Endothelial cell of umbilical vein (primary cell): ENCODE results near the gene PRICKLE4. TPM values are rescaled to one million over a fixed set of nuclear protein-coding genes. Genes with fewer than 3 reads are reported as not detected.

ENCODE experiments used
- BruUV-seq: library from RNA; stranded (reverse); fragments of 400-500 nt; replicated peaks from 2 replicates; lab custom pipeline; 2021; lab: Mats Ljungman, UMichigan
- CTCF ChIA-PET: fragments of 300-600, 350-600 bp; sonication (Branson Sonifier 250); formaldehyde crosslinking; loops from one replicate; lab custom pipeline; 2021; ENCODE audit warnings: antibody characterized with exemption, inconsistent platforms; lab: Charles Lee
- POLR2A ChIA-PET: fragments of 300-600, 350-600 bp; sonication (Branson Sonifier 250); formaldehyde crosslinking; loops from one replicate; lab custom pipeline; 2021; ENCODE audit warnings: antibody characterized with exemption, inconsistent platforms; lab: Charles Lee
- DNase-seq: peaks from one replicate; pipeline ENCODE4 v3.0.0-alpha.2; 2011; ENCODE audit warnings: low read depth, low spot score
- FAIRE-seq: peaks from 2 replicates; lab custom pipeline; 2011; peaks lifted over from hg19 to GRCh38; lab: Jason Lieb, UNC
- H2AFZ ChIP-seq: 2 replicates; pipeline ENCODE4 v1.6.0; 2012; ENCODE audit warnings: low read depth, low read length, control low read depth, inconsistent platforms
- H3K27ac ChIP-seq: 2 replicates; pipeline ENCODE4 v1.5.1; 2011; ENCODE audit warnings: low read depth, mild to moderate bottlenecking, control low read depth, low read length, moderate library complexity; ENCODE audit not compliant: insufficient read depth
- H3K27me3 ChIP-seq, 2 experiments: 2 replicates each; pipeline versions ENCODE4 v1.6.0 to v1.6.1; 2011; ENCODE audit warnings: low read length in 2 of 2, mixed read lengths in 1 of 2; ENCODE audit not compliant: control insufficient read depth in 2 of 2, insufficient read depth in 2 of 2
- H3K36me3 ChIP-seq, 2 experiments: 2 replicates in 1 of 2; 3 replicates in 1 of 2; pipeline ENCODE4 v1.5.1; 2011; ENCODE audit warnings: low read length in 2 of 2, mild to moderate bottlenecking in 1 of 2, moderate library complexity in 1 of 2; ENCODE audit not compliant: control insufficient read depth in 2 of 2, insufficient read depth in 2 of 2; ENCODE audit errors: extremely low read depth in 1 of 2
- H3K4me1 ChIP-seq: 3 replicates; pipeline ENCODE4 v1.5.1; 2011; ENCODE audit warnings: mild to moderate bottlenecking, low read length; ENCODE audit not compliant: control insufficient read depth, insufficient read depth; ENCODE audit errors: extremely low read depth
- H3K4me2 ChIP-seq: 2 replicates; pipeline ENCODE4 v1.6.1; 2011; ENCODE audit warnings: low read length, control low read depth, mixed read lengths; ENCODE audit not compliant: insufficient read depth
- H3K4me3 ChIP-seq, 3 experiments: fragments of 200-600 bp in 1 of 3; sonication (generic), shearing (Covaris generic) in 1 of 3; replicated peaks in 1 of 3; 2 replicates each; pipeline ENCODE4 v1.5.1; 2011 to 2016; ENCODE audit warnings: control low read depth in 3 of 3, low read length in 3 of 3, mild to moderate bottlenecking in 2 of 3, inconsistent platforms in 1 of 3, low read depth in 1 of 3, moderate library complexity in 1 of 3; ENCODE audit not compliant: insufficient read depth in 1 of 3
- H3K79me2 ChIP-seq: 2 replicates; pipeline ENCODE4 v1.6.0; 2012; ENCODE audit warnings: low read length, inconsistent platforms; ENCODE audit not compliant: control insufficient read depth, insufficient read depth
- H3K9ac ChIP-seq: replicated peaks from 2 replicates; pipeline ENCODE3; 2011; ENCODE audit warnings: low read length, control low read depth; ENCODE audit not compliant: insufficient read depth; ENCODE audit errors: extremely low read depth
- H3K9me1 ChIP-seq: replicated peaks from 3 replicates; pipeline ENCODE4 v1.6.0; 2011; ENCODE audit warnings: mild to moderate bottlenecking, low read length; ENCODE audit not compliant: control insufficient read depth, insufficient read depth; ENCODE audit errors: extremely low read depth
- H3K9me3 ChIP-seq: replicated peaks from 2 replicates; pipeline ENCODE4 v1.5.1; 2012; ENCODE audit warnings: low read length, inconsistent platforms; ENCODE audit not compliant: control insufficient read depth, insufficient read depth
- H4K20me1 ChIP-seq: replicated peaks from 2 replicates; pipeline ENCODE3; 2011; ENCODE audit warnings: mild to moderate bottlenecking, low read length; ENCODE audit not compliant: control insufficient read depth, insufficient read depth; ENCODE audit errors: extremely low read depth
- GATA2 ChIP-seq: IDR thresholded peaks from 2 replicates; pipeline ENCODE4 v1.7.0; 2011; ENCODE audit warnings: low read depth, mild to moderate bottlenecking, moderate library complexity, mixed read lengths, low read length; ENCODE audit not compliant: insufficient read length, insufficient read depth
- MAX ChIP-seq: IDR thresholded peaks from 2 replicates; pipeline ENCODE4 v1.6.1; 2011; ENCODE audit not compliant: insufficient read depth, insufficient read length
- MYC ChIP-seq: IDR thresholded peaks from one replicate; pipeline ENCODE4 v1.6.1; 2011; ENCODE audit warnings: mild to moderate bottlenecking, low read depth, low read length
- POLR2AphosphoS5 ChIP-seq: IDR thresholded peaks from 2 replicates; pipeline ENCODE4 v1.6.1; 2012; ENCODE audit warnings: low read depth, mild to moderate bottlenecking, control low read depth, low read length, moderate library complexity; ENCODE audit not compliant: insufficient read depth
- dilution Hi-C: fragments of 300-500 bp; cut with MboI; formaldehyde crosslinking; loops from one replicate; pipeline ENCODE4 v1.15.0; 2019; ENCODE audit warnings: low sequenced_read_pairs; ENCODE audit not compliant: extremely low pct_ligation_motif_present
- intact Hi-C: fragments of 100-400 bp; cut with micrococcal nuclease; formaldehyde crosslinking; loops from one replicate; pipeline ENCODE4 v1.10.0; 2022
- polyA plus RNA-seq, 4 experiments: library from polyadenylated mRNA; depleted of rRNA in 3 of 4; stranded (reverse) in 3 of 4; unstranded in 1 of 4; fragments of >200 nt; gene quantifications; 2 replicates each; pipeline versions ENCODE4 v1.2.1 to v1.2.3, GENCODE V29; 2011 to 2012; ENCODE audit warnings: missing spikeins in 1 of 4
- total RNA-seq: library from RNA; stranded (reverse); gene quantifications from 2 replicates; pipeline ENCODE4 v1.2.3, GENCODE V29; 2021

The PRICKLE4 gene
- total and polyA plus RNA-seq, 2 donors (not counting 3 experiments of a cell fraction or from before 2014, with no cell fraction given): 1.0 to 3.3 TPM

GRCh38 chr6:41784581-41785171 is 4.1 kb downstream of the PRICKLE4 start:
- no peak for TF ChIP-seq GATA2
- TF ChIP-seq POLR2AphosphoS5: no peak
- no peak for TF ChIP-seq MAX
- H3K36me3 ChIP-seq: peaks cover 5 to 6% of the 10 kb centered on the region in 2 experiments
- no peaks in the 10 kb centered on the region for H3K9me1 ChIP-seq
- H3K4me1 ChIP-seq: peaks cover 21% of the 10 kb centered on the region
- no peak overlapping the region for H3K9ac ChIP-seq
- H3K9me3 ChIP-seq: no peaks in the 10 kb centered on the region
- dilution Hi-C loops (no loop called here), intact Hi-C loops (no loop called here)
- peaks cover 15% of the 10 kb centered on the region for H3K79me2 ChIP-seq
- H3K4me2 ChIP-seq: no peak overlapping the region
- no peaks in the 10 kb centered on the region for H4K20me1 ChIP-seq
- no peaks in the 10 kb centered on the region for H3K27me3 ChIP-seq
- DNase-seq (no peak), FAIRE-seq (no peak)
- no peak overlapping the region for H2AFZ ChIP-seq
- H3K27ac ChIP-seq: no peak overlapping the region
- ChIA-PET POLR2A (interaction anchor here (0.6 kb wide), 1 partner anchor 111 kb away, joined by 3 read pairs; the partner anchor contains the start of gene USP49), CTCF (interaction anchor here (0.6 to 4.5 kb wide), 6 partner anchors 30 to 417 kb away, joined by 3 to 78 read pairs (median 12); partner anchors contain the start of genes BYSL and MED20)
- no TSS peak for BruUV-seq
- H3K4me3 ChIP-seq: no peak overlapping the region

- intact Hi-C loops: no loop called here
- dilution Hi-C loops: no loop called here
- no peaks in the 10 kb centered on the region for H3K9me3 ChIP-seq
- no TSS peak for BruUV-seq
- DNase-seq (no peak), FAIRE-seq (no peak)
- POLR2A ChIA-PET: interaction anchor here (0.6 kb wide), 1 partner anchor 997 kb away, joined by 5 read pairs; the partner anchor contains the start of gene BICRAL
- H3K9me1 ChIP-seq: no peaks in the 10 kb centered on the region
- TF ChIP-seq MYC: no peak
- CTCF ChIA-PET: interaction anchor here (0.6 to 4.5 kb wide), 9 partner anchors 12 to 417 kb away, joined by 3 to 78 read pairs (median 6); partner anchors contain the start of genes BYSL and MED20
- peaks cover 17% of the 10 kb centered on the region for H3K79me2 ChIP-seq
- H3K36me3 ChIP-seq: peaks cover 5 to 6% of the 10 kb centered on the region in 2 experiments
- no peak overlapping the region for H2AFZ ChIP-seq
- H3K27me3 ChIP-seq: no peaks in the 10 kb centered on the region
- no peak overlapping the region for H3K4me2 ChIP-seq
- no peak overlapping the region for H3K9ac ChIP-seq
- H3K4me3 ChIP-seq: no peak overlapping the region
- no peak overlapping the region for H3K27ac ChIP-seq
- H3K4me1 ChIP-seq: peaks cover 20% of the 10 kb centered on the region
- H4K20me1 ChIP-seq: no peaks in the 10 kb centered on the region
Observed at GRCh38 chr6:41785254-41785653, 4.7 kb downstream of the PRICKLE4 start.
